ENCODE results near the gene MICAL3. TPM values are rescaled to one million over a fixed set of nuclear protein-coding genes. Genes with fewer than 3 reads are reported as not detected.
A peak's percentile ranks its signal among the peaks of the same experiment; 100 is the strongest.

MICAL3 gene
- total and polyA plus RNA-seq, 2 donors from 2014 or later = 5.0 to 99.4 TPM

GRCh38 chr22:17838180-17838865, 186.0 kb downstream of the MICAL3 start:
- intact Hi-C loops (cut with DNase I) = no loop called here
- Histone ChIP-seq H3K9ac (ENCODE audit: low read length in 3 of 3) (peak overlapping the region in 1 of 3 donors; percentile 12), H3K27ac (ENCODE audit: low read depth in 2 of 2, low read length in 2 of 2) (peak overlapping the region; percentile 95 to 97), H3K27me3 (ENCODE audit: control insufficient read depth, insufficient read depth, low read length) (no peaks in the 10 kb centered on the region), H3K36me3 (ENCODE audit: control insufficient read depth in 2 of 3, insufficient read depth in 3 of 3, low read length in 3 of 3) (peaks cover 0 to 15% (median 0%) of the 10 kb centered on the region in 3 donors), H3K4me1 (ENCODE audit: control insufficient read depth in 2 of 3, insufficient read depth in 2 of 3, low read depth in 1 of 3, low read length in 3 of 3) (peaks cover 0 to 51% (median 36%) of the 10 kb centered on the region in 3 donors), H3K9me3 (ENCODE audit: control insufficient read depth in 2 of 3, insufficient read depth in 1 of 3, low read length in 3 of 3) (no peaks in the 10 kb centered on the region), H3K4me3 (ENCODE audit: low read length in 3 of 3) (no peak overlapping the region)
- TF ChIP-seq CTCF (IDR thresholded peaks at IDR 0.05; ENCODE audit: borderline replicate concordance, extremely low read depth, insufficient read depth) = no peak
- DNase-seq (no peak), FAIRE-seq (no peak)

- Histone ChIP-seq H3K4me1 (ENCODE audit: control insufficient read depth in 2 of 3, insufficient read depth in 2 of 3, low read depth in 1 of 3, low read length in 3 of 3) (peaks cover 0 to 57% (median 48%) of the 10 kb centered on the region in 3 donors), H3K4me3 (ENCODE audit: low read length in 3 of 3) (peak overlapping the region in 1 of 3 donors; percentile 2), H3K27me3 (ENCODE audit: control insufficient read depth, insufficient read depth, low read length) (no peaks in the 10 kb centered on the region), H3K36me3 (ENCODE audit: control insufficient read depth in 2 of 3, insufficient read depth in 3 of 3, low read length in 3 of 3) (peaks cover 0 to 11% (median 0%) of the 10 kb centered on the region in 3 donors), H3K27ac (ENCODE audit: low read depth in 2 of 2, low read length in 2 of 2) (peak overlapping the region; percentile 95 to 97), H3K9me3 (ENCODE audit: control insufficient read depth in 2 of 3, insufficient read depth in 1 of 3, low read length in 3 of 3) (no peaks in the 10 kb centered on the region), H3K9ac (ENCODE audit: low read length in 3 of 3) (peak overlapping the region in 1 of 3 donors; percentile 60)
- DNase-seq (peak; percentile 85 to 95 (median 90)), FAIRE-seq (no peak)
- no peak for TF ChIP-seq CTCF (IDR thresholded peaks at IDR 0.05; ENCODE audit: borderline replicate concordance, extremely low read depth, insufficient read depth)
- intact Hi-C loops (cut with DNase I) = no loop called here
Observed at GRCh38 chr22:17836992-17837742, 187.2 kb downstream of the MICAL3 start.

- H3K9me3 ChIP-seq (ENCODE audit: control insufficient read depth in 2 of 3, insufficient read depth in 1 of 3, low read length in 3 of 3) = no peaks in the 10 kb centered on the region
- intact Hi-C loops (cut with DNase I) = no loop called here
- H3K27me3 ChIP-seq (ENCODE audit: control insufficient read depth, insufficient read depth, low read length) = no peaks in the 10 kb centered on the region
- FAIRE-seq (no peak), DNase-seq (no peak)
- H3K9ac ChIP-seq (ENCODE audit: low read length in 3 of 3) = peak overlapping the region in 1 of 3 donors; percentile 53
- TF ChIP-seq CTCF (IDR thresholded peaks at IDR 0.05; ENCODE audit: borderline replicate concordance, extremely low read depth, insufficient read depth) = no peak
- H3K27ac ChIP-seq (ENCODE audit: low read depth in 2 of 2, low read length in 2 of 2) = peak overlapping the region; percentile 95 to 97
- H3K4me3 ChIP-seq (ENCODE audit: low read length in 3 of 3) = no peak overlapping the region
- H3K36me3 ChIP-seq (ENCODE audit: control insufficient read depth in 2 of 3, insufficient read depth in 3 of 3, low read length in 3 of 3) = peaks cover 0 to 6% (median 0%) of the 10 kb centered on the region in 3 donors
- H3K4me1 ChIP-seq (ENCODE audit: control insufficient read depth in 2 of 3, insufficient read depth in 2 of 3, low read depth in 1 of 3, low read length in 3 of 3) = peaks cover 0 to 54% (median 52%) of the 10 kb centered on the region in 3 donors
Observed at GRCh38 chr22:17835256-17835655, 189.1 kb downstream of the MICAL3 start.
